Mesenteric fat pad (tissue), 1 donor: Measurements from ENCODE around the gene BTBD9. TPM values are rescaled to one million over a fixed set of nuclear protein-coding genes. Genes with fewer than 3 reads are reported as not detected.

Experiments used
- DNase-seq: peaks from one replicate; pipeline ENCODE4 v3.0.0-alpha.2; 2020; ENCODE audit warnings: low spot score
- total RNA-seq: library from RNA; stranded (reverse); fragmentation: NEBNext Ultra II Directional; extraction: Animal tissue kit (Norgen Biotek cat#: 25700); gene quantifications from one replicate; pipeline ENCODE4 v1.2.1, GENCODE V29; 2021
- donor health status: DM: yes; HTN: yes; CAD: no.

BTBD9 gene
- total RNA-seq, 1 donor from 2014 or later, result 15.6 TPM

DNA sequence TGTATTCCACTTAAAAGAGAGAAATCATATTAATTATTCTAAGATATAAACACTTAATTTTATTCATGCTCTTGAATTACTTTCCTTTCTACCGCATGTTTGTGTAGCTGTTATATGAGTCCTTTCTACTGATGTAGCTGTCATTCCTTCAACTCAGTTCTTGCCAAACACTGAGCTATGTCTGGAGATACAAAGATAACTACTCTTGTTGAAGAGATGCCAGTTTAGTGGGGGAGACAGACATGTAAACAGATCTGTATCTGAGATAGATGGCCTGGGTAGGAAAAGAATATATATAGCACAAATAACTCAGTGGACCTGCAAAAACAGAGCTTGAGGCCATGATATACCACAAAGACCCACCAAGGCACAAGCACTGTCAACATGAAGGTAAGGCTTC is 157.3 kb downstream of the BTBD9 start:
- DNase-seq, result no peak

GRCh38 chr6:38481851-38482250 is 157.9 kb downstream of the BTBD9 start:
- DNase-seq, result no peak

GRCh38 chr6:38481211-38481836 is 158.4 kb downstream of the BTBD9 start:
- no peak for DNase-seq

DNA sequence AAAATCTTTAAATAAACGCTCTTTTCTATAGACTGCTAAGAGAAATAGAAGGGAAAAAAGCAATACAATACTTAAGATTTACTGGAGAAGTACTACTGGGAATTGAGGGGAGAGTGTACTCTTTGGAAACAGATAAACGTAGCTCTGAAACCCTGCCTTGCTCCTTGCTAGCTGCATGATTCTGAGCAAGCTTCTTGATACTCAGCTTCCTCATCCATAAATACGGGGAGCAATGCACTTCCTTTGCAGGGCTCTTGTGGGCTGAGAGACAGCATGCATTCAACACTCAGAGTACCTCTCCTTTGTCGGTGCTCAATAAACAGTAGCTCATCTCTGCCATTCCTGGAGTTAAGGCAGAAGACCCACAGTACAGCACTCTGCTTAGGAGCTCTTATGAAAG is 159.7 kb downstream of the BTBD9 start:
- DNase-seq, result no peak

- DNase-seq, result no peak
These were observed 160.4 kb downstream of the BTBD9 start for GRCh38 chr6:38479331-38479730.

GRCh38 chr6:38477680-38478260 is 162.0 kb downstream of the BTBD9 start:
- no peak for DNase-seq

DNA sequence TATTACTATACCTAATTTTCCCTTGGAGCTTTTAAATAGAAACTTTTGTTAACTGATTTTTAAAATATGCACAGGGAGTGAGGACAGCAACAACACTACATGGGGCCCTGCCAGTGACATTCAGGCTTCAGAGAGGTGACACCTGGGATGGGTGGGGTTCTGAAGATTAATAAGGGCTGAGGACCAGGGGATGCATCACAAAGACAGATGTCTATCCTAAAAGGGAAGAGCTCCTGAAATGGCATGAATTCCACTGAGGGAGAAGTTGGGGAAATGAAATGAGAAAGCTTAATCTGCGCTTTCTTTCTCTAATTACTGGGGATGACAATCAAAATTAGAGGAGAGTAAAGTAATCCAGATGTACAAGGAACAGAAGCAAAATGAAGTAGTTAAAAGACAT is 162.8 kb downstream of the BTBD9 start:
- no peak for DNase-seq

GRCh38 chr6:38476141-38476540 is 163.6 kb downstream of the BTBD9 start:
- DNase-seq, result no peak

- no peak for DNase-seq
These were observed 169.2 kb downstream of the BTBD9 start for GRCh38 chr6:38470548-38470947.

GRCh38 chr6:38467566-38467965 is 172.2 kb downstream of the BTBD9 start:
- no peak for DNase-seq

DNA sequence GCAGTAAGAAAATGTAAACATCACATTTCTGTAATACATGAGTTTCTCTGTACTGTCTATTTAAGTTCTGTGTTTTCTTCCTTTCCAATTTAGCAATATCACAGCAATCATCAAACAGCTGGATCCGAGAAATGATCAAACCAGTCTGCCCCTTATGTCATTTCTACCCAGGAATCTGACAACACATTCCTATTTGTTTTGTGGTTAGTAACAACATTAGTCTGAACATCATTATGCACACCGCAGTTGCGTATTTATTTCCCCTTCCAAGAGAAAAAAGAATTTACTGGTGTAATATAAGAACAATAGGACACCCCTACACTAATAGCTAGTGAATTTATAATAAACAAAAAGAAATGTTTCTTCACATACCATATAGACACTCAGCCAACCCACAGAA is 179.5 kb downstream of the BTBD9 start:
- DNase-seq, result no peak

- no peak for DNase-seq
These were observed 180.4 kb downstream of the BTBD9 start for GRCh38 chr6:38459291-38459690.

DNA sequence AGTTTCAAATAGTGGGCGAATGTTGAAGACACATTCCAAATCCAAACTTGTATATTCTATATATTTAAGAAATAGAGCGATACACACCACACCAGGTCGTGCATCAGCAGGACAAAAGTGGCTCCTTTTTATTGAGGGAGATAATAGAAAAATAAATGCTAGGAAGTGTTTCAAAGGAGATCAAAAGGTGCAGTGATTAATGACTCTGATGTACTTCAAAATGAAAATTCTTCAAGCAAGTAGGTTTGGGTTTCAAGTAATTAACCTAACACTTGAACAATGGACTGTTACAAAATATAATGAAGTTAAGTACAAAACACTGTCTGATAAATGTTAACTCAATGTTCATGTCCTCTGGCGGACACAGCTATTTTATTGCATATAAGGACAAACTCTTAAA is 185.9 kb downstream of the BTBD9 start:
- no peak for DNase-seq

DNA sequence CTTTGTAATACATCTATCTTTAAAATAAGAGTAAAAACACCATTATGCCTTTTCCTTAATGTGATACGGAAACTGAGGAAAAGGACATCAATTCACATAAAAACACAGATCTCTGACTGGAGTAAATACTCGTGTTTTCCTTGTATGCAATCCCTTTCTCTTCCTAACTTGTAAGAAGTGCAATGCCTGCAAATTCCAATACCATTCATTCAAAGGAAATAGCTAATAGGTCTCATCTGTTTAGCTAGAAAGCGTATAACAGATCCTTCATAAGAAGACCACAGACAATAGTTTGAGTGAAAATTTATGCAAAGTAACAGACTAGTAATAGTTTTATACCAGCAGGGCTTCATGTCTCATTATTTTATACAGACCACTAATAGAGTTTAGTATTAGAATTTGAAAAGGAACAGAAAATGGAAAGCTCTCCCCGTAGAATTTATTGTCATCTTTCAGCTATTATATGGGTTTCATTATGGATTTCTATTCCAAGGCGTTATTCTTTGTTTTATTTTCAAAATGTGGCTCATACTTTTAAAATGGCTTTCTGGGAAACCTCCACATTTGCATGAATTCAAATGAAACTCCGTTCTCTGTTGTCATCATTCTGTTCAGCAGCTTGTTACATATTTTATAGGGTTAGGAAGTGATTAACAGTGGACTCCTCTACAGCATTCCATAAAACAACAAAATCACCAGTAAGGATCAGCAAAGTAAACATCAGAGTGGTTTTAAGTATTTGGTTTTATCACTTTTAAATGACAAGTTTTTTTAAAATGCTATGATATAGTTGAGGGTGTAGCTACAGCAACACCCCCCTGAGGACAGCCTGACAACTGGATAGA is 186.7 kb downstream of the BTBD9 start:
- no peak for DNase-seq

GRCh38 chr6:38450717-38451116 is 189.0 kb downstream of the BTBD9 start:
- no peak for DNase-seq

DNA sequence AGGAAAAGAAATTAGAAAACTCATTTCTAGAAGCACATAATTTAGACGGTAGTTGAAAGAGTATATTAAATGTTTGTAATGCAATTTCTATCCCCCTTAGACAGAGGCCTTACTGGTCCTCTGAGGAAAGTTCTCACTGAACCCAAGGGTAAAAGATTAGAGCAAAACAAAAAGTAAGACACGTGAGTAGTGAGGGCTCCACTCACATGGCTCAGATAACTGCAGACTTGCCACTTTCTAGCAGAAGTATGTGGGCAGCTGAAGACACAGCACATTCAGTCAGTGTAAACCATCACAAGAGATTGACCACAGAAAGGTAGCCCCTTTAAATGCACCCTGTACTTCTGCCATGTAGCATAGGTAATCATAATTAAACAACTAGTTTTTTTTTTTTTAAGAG is 193.8 kb downstream of the BTBD9 start:
- no peak for DNase-seq

GRCh38 chr6:38445336-38445735 is 194.4 kb downstream of the BTBD9 start:
- no peak for DNase-seq

- DNase-seq, result no peak
These were observed 196.2 kb downstream of the BTBD9 start for GRCh38 chr6:38443352-38444144.

DNA sequence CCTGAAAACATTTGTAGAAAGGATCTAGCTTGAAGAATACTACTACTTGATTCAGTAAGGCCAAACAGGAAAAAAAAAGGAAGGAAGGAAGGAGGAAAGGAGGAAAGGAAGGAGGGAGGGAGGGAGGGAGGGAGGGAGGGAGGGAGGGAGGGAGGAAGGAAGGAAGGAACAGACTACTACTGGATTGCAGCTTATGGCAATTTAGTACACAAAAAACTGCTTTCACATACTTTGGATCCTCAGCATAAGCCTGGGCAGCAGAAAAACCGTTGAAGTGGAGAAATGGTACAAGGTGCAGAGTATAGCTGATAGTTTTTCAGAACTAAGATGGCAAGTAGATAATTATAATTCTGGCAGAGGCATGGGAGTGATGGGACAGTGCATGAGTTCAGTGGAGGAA is 201.6 kb downstream of the BTBD9 start:
- DNase-seq, result no peak

DNA sequence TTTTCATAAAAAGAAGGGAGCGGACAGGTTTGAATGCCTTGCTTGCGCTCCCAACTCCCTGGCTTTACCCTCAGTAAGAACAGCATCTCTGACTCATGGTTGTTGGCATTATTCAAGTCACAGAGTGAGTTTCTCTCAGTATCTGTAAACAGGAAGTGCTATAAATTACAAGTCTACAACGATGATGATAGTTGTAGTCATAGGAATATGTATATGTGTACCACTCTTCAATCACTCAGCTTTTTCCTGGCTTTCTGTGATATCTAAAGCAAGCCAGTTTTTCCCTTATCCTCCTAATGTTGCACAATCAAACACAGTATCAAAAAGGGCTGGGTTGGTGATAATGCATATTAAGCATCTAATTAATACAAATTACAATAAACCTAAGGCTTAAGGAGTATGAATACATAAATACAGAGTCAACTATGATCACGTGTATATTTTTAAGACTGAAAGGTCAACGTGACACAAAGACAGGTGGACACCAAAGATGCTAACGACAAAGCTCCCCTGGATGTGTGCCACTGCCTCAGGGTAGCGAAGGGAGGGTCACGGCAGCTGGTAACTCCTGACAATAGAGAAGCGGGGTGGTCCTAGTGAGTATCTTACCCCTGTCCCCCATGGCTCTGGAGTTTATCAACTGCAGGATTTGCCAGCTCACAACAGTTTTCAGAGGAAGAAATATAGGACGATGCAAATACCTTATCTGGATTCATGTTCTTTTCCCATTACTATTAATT is 202.8 kb downstream of the BTBD9 start:
- DNase-seq, result no peak

- DNase-seq, result no peak
These were observed 204.4 kb downstream of the BTBD9 start for GRCh38 chr6:38435330-38435729.
